NCI-H2171 treated with DMSO at 0.1 percent for 48 hours (cell line): ENCODE data around the gene TIMP2.
"Not testable (repeated sequence)": the region's sequence is repeated elsewhere in the genome, so short reads cannot be mapped to it uniquely, and the experiment has no call there.

Source experiments
- DNase-seq: peaks from one replicate; lab custom pipeline; 2025; lab: John Stamatoyannopoulos, UW

TIMP2 gene

GRCh38 chr17:78956254-78956653 is 31.1 kb upstream of the TIMP2 start:
- DNase-seq = no peak

- DNase-seq = no peak
These were observed 29.5 kb upstream of the TIMP2 start for GRCh38 chr17:78954684-78955083.

- DNase-seq = no peak
These were observed 28.5 kb upstream of the TIMP2 start for GRCh38 chr17:78953356-78954350.

GRCh38 chr17:78952706-78953105 is 27.5 kb upstream of the TIMP2 start:
- no peak for DNase-seq

- no peak for DNase-seq
These were observed 26.9 kb upstream of the TIMP2 start for GRCh38 chr17:78951967-78952551.

GRCh38 chr17:78950870-78951269 is 25.7 kb upstream of the TIMP2 start:
- DNase-seq = no peak

GRCh38 chr17:78947235-78948149 is 22.3 kb upstream of the TIMP2 start:
- DNase-seq = no peak

GRCh38 chr17:78946631-78947030 is 21.4 kb upstream of the TIMP2 start:
- no peak for DNase-seq

GRCh38 chr17:78946131-78946530 is 20.9 kb upstream of the TIMP2 start:
- DNase-seq = no peak

GRCh38 chr17:78945455-78945854 is 20.3 kb upstream of the TIMP2 start:
- DNase-seq = not testable (repeated sequence)

- DNase-seq = no peak
These were observed 19.8 kb upstream of the TIMP2 start for GRCh38 chr17:78944956-78945355.

GRCh38 chr17:78944026-78944425 is 18.8 kb upstream of the TIMP2 start:
- DNase-seq = no peak

GRCh38 chr17:78940708-78941107 is 15.5 kb upstream of the TIMP2 start:
- DNase-seq = no peak

GRCh38 chr17:78940258-78940657 is 15.1 kb upstream of the TIMP2 start:
- no peak for DNase-seq

- DNase-seq = no peak
These were observed 14.4 kb upstream of the TIMP2 start for GRCh38 chr17:78939615-78940014.

- no peak for DNase-seq
These were observed 12.4 kb upstream of the TIMP2 start for GRCh38 chr17:78937561-78937960.

GRCh38 chr17:78935419-78936323 is 10.5 kb upstream of the TIMP2 start:
- peak; percentile 83 for DNase-seq

GRCh38 chr17:78934681-78935418 is 9.7 kb upstream of the TIMP2 start:
- DNase-seq = no peak

GRCh38 chr17:78933959-78934568 is 8.9 kb upstream of the TIMP2 start:
- DNase-seq = peak; percentile 92
